GM23338 (cell line): Measurements from ENCODE around the gene PAGR1. TPM values are rescaled to one million over a fixed set of nuclear protein-coding genes. Genes with fewer than 3 reads are reported as not detected.

Experiments
- ATAC-seq: fragments of 200-7000 bp; cut with Tn5 transposase; 3 replicates; pipeline ENCODE4 v1.9.1; 2020
- DNase-seq: peaks from one replicate; pipeline ENCODE4 v3.0.0-alpha.2; 2015; ENCODE audit warnings: low spot score
- H2AFZ ChIP-seq: fragments of 200-600 bp; sonication (generic); 2 replicates; pipeline ENCODE4 v1.8.0; 2016; ENCODE audit warnings: antibody characterized with exemption, mild to moderate bottlenecking, moderate library complexity
- H3F3A ChIP-seq: fragments of 200-600 bp; sonication (generic); replicated peaks from 2 replicates; pipeline ENCODE4 v1.8.0; 2017; ENCODE audit warnings: antibody characterized with exemption, mixed run types, low read depth
- H3K27ac ChIP-seq: fragments of 200-600 bp; sonication (generic); 2 replicates; pipeline ENCODE4 v1.6.1; 2016; ENCODE audit warnings: low read depth
- H3K27me3 ChIP-seq: fragments of 200-600 bp; sonication (generic); 2 replicates; pipeline ENCODE4 v1.8.0; 2016; ENCODE audit warnings: mild to moderate bottlenecking, mixed run types, moderate library complexity; ENCODE audit not compliant: insufficient read depth
- H3K36me3 ChIP-seq: fragments of 200-600 bp; sonication (generic); 2 replicates; pipeline ENCODE4 v1.8.0; 2016; ENCODE audit warnings: mild to moderate bottlenecking; ENCODE audit not compliant: insufficient read depth
- H3K4me1 ChIP-seq: fragments of 200-600 bp; sonication (generic); 2 replicates; pipeline ENCODE4 v1.8.0; 2016; ENCODE audit warnings: mild to moderate bottlenecking, moderate library complexity; ENCODE audit not compliant: insufficient read depth
- H3K4me2 ChIP-seq: fragments of 200-600 bp; sonication (generic); 2 replicates; pipeline ENCODE4 v1.7.1; 2017; ENCODE audit warnings: mixed run types
- H3K4me3 ChIP-seq: fragments of 200-600 bp; sonication (generic); 2 replicates; pipeline ENCODE4 v1.6.1; 2016; ENCODE audit warnings: mixed run types
- H3K79me2 ChIP-seq: fragments of 200-600 bp; sonication (generic); replicated peaks from 2 replicates; pipeline ENCODE4 v1.8.0; 2017; ENCODE audit warnings: mild to moderate bottlenecking; ENCODE audit not compliant: insufficient read depth
- H3K9me2 ChIP-seq: fragments of 200-600 bp; sonication (generic); 2 replicates; pipeline ENCODE4 v1.8.0; 2017; ENCODE audit not compliant: insufficient read depth
- H4K20me1 ChIP-seq: fragments of 200-600 bp; sonication (generic); replicated peaks from 2 replicates; pipeline ENCODE4 v1.8.0; 2017; ENCODE audit warnings: mild to moderate bottlenecking; ENCODE audit not compliant: insufficient read depth
- H3K27ac Mint-ChIP-seq: 2 replicates; pipeline ENCODE4 v1.8.0; 2020; ENCODE audit warnings: inconsistent platforms, mild to moderate bottlenecking, moderate library complexity, mixed read lengths
- H3K27me3 Mint-ChIP-seq: 3 replicates; pipeline ENCODE4 v1.8.0; 2022; ENCODE audit warnings: low read depth, mild to moderate bottlenecking, moderate library complexity, mixed read lengths, inconsistent platforms; ENCODE audit not compliant: insufficient read depth, poor library complexity
- H3K36me3 Mint-ChIP-seq: 3 replicates; pipeline ENCODE4 v1.8.0; 2021; ENCODE audit warnings: low read depth, mild to moderate bottlenecking, inconsistent platforms, moderate library complexity, mixed read lengths
- H3K4me1 Mint-ChIP-seq: 3 replicates; pipeline ENCODE4 v1.8.0; 2020; ENCODE audit warnings: mild to moderate bottlenecking, inconsistent platforms, mixed read lengths
- H3K4me3 Mint-ChIP-seq: 3 replicates; pipeline ENCODE4 v1.8.0; 2021; ENCODE audit warnings: moderate library complexity, mild to moderate bottlenecking, inconsistent platforms, mixed read lengths
- H3K9me3 Mint-ChIP-seq: 3 replicates; pipeline ENCODE4 v1.8.0; 2020; ENCODE audit warnings: moderate library complexity, mild to moderate bottlenecking, inconsistent platforms, mixed read lengths
- CREB1 ChIP-seq: fragments of 250-450 bp; sonication (Bioruptor Pico); IDR thresholded peaks from 2 replicates; pipeline ENCODE4 v1.5.0; 2020; ENCODE audit warnings: low read depth, mild to moderate bottlenecking, moderate library complexity
- CTCF ChIP-seq, 2 experiments: fragments of 200-600 bp in 1 of 2; sonication (generic) in 1 of 2; conservative IDR thresholded peaks; 2 replicates each; pipeline versions ENCODE4 v1.5.1 to v1.6.1; 2016 to 2017; ENCODE audit warnings: antibody characterized with exemption in 2 of 2, low read depth in 2 of 2, mild to moderate bottlenecking in 2 of 2, moderate library complexity in 1 of 2
- ETS1 ChIP-seq: IDR thresholded peaks from 2 replicates; pipeline ENCODE4 v1.6.1; 2016; ENCODE audit warnings: antibody characterized with exemption
- EZH2 ChIP-seq: fragments of 200-600 bp; sonication (generic); IDR thresholded peaks from one replicate; pipeline ENCODE4 v1.8.0; 2017; ENCODE audit warnings: antibody characterized with exemption, mild to moderate bottlenecking, low read depth; ENCODE audit not compliant: unreplicated experiment
- EZH2phosphoT487 ChIP-seq: fragments of 200-600 bp; sonication (generic); IDR thresholded peaks from one replicate; pipeline ENCODE4 v1.8.1; 2018; ENCODE audit warnings: antibody characterized with exemption; ENCODE audit not compliant: unreplicated experiment
- JUNB ChIP-seq: IDR thresholded peaks from one replicate; pipeline ENCODE4 v1.6.1; 2016; ENCODE audit warnings: antibody characterized with exemption; ENCODE audit not compliant: unreplicated experiment
- NANOG ChIP-seq: IDR thresholded peaks from 2 replicates; pipeline ENCODE4 v1.6.1; 2016; ENCODE audit warnings: antibody characterized with exemption, borderline replicate concordance
- POLR2AphosphoS5 ChIP-seq: IDR thresholded peaks from 2 replicates; pipeline ENCODE4 v1.6.1; 2016; ENCODE audit warnings: antibody characterized with exemption, low read depth
- REST ChIP-seq: IDR thresholded peaks from one replicate; pipeline ENCODE4 v1.6.1; 2018; ENCODE audit warnings: antibody characterized with exemption; ENCODE audit not compliant: unreplicated experiment
- STAT1 ChIP-seq: IDR thresholded peaks from one replicate; pipeline ENCODE4 v1.6.1; 2016; ENCODE audit warnings: antibody characterized with exemption; ENCODE audit not compliant: unreplicated experiment
- ZNF114 ChIP-seq: fragments of 250-450 bp; sonication (Bioruptor Pico); IDR thresholded peaks from 2 replicates; pipeline ENCODE4 v1.5.0; 2020; ENCODE audit warnings: mild to moderate bottlenecking, moderate library complexity
- ZNF331 ChIP-seq: fragments of 250-450 bp; sonication (Bioruptor Pico); IDR thresholded peaks from 2 replicates; pipeline ENCODE4 v1.5.0; 2020; ENCODE audit warnings: low read depth, mild to moderate bottlenecking, moderate library complexity
- ZNF462 ChIP-seq: fragments of 250-450 bp; sonication (Bioruptor Pico); IDR thresholded peaks from 2 replicates; pipeline ENCODE4 v1.5.0; 2020; ENCODE audit warnings: mild to moderate bottlenecking, moderate library complexity
- polyA plus RNA-seq: library from polyadenylated mRNA; unstranded; fragments of >200 nt; fragmentation: Nextera tagmentation; extraction: Ambion mirVana; gene quantifications from 2 replicates; pipeline ENCODE4 v1.2.1, GENCODE V29; 2016
- total RNA-seq: library from RNA; depleted of rRNA; stranded (reverse); fragments of >200 nt; shearing (Covaris generic); gene quantifications from 2 replicates; pipeline ENCODE4 v1.2.3, GENCODE V29; 2014

Gene PAGR1
- total and polyA plus RNA-seq, 2 experiments from 2014 or later, result 67.6 to 78.7 TPM

- no peaks in the 10 kb centered on the region for H3K79me2 ChIP-seq
- no peaks in the 10 kb centered on the region for H3K9me2 ChIP-seq
- H2AFZ ChIP-seq, result no peak overlapping the region
- Mint-ChIP-seq H3K4me1 (no peaks in the 10 kb centered on the region; the same call in 2 of the 3 replicates), H3K27ac (no peak overlapping the region), H3K27me3 (peaks cover 6% of the 10 kb centered on the region), H3K36me3 (no peaks in the 10 kb centered on the region), H3K9me3 (no peaks in the 10 kb centered on the region), H3K4me3 (no peak overlapping the region)
- H3K4me3 ChIP-seq, result no peak overlapping the region
- H3K27me3 ChIP-seq, result no peaks in the 10 kb centered on the region
- TF ChIP-seq EZH2 (no peak), NANOG (no peak), CREB1 (CRISPR knock-in tag) (no peak), CTCF (conservative IDR thresholded peaks at IDR 0.05; ENCODE audit: low read depth in 2 of 2) (no peak), ZNF114 (no peak), STAT1 (no peak), ZNF462 (CRISPR knock-in tag) (no peak), ZNF331 (no peak), ETS1 (no peak), JUNB (no peak), EZH2phosphoT487 (no peak), REST (no peak), POLR2AphosphoS5 (no peak)
- H3K27ac ChIP-seq, result no peak overlapping the region
- no peaks in the 10 kb centered on the region for H4K20me1 ChIP-seq
- no peak for DNase-seq
- H3K4me1 ChIP-seq, result no peaks in the 10 kb centered on the region
- no peaks in the 10 kb centered on the region for H3F3A ChIP-seq
- no peak overlapping the region for H3K4me2 ChIP-seq
- no peaks in the 10 kb centered on the region for H3K36me3 ChIP-seq
- no peak for ATAC-seq
These were observed 21.9 kb downstream of the PAGR1 start for GRCh38 chr16:29837841-29838240.
